GM12872 (cell line): ENCODE data around the gene PCNT.
A peak's percentile ranks its signal among the peaks of the same experiment; 100 is the strongest.

ENCODE experiments used
- CTCF ChIP-seq: IDR thresholded peaks from 3 replicates; pipeline ENCODE4 v1.5.1; 2011; ENCODE audit warnings: low read depth, mild to moderate bottlenecking, low read length, moderate library complexity; ENCODE audit not compliant: insufficient read depth

PCNT gene

DNA sequence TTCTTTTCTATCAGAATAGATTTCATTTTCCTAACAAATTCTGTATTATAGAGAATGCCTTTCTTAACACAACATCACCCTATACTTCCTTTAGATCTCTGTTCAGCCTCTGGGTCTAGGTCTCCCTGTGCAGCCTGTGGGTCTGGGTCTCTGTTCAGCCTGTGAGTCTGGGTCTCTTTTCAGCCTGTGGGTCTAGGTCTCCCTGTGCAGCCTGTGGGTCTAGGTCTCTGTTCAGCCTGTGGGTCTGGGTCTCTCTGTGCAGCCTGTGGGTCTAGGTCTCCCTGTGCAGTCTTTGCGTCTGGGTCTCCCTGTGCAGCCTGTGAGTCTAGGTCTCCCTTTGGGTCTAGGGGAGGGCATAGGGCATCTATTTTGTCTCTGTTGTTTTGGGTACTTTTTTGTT, 75.2 kb downstream of the PCNT start:
- no peak for TF ChIP-seq CTCF

GRCh38 chr21:46399686-46400085, 75.7 kb downstream of the PCNT start:
- TF ChIP-seq CTCF, result no peak

- TF ChIP-seq CTCF, result no peak
Measured at GRCh38 chr21:46401186-46401910, 77.4 kb downstream of the PCNT start.

GRCh38 chr21:46402421-46402820, 78.5 kb downstream of the PCNT start:
- TF ChIP-seq CTCF, result peak; percentile 12; the same call in 1 of the 3 replicates

- TF ChIP-seq CTCF, result no peak
Measured at GRCh38 chr21:46404306-46404705, 80.3 kb downstream of the PCNT start.

GRCh38 chr21:46406001-46406400, 82.0 kb downstream of the PCNT start:
- no peak for TF ChIP-seq CTCF

GRCh38 chr21:46409641-46410406, 85.9 kb downstream of the PCNT start:
- no peak for TF ChIP-seq CTCF
